HG02885 (cell line): ENCODE measurements around the gene ABHD2.

ENCODE experiments used
- ATAC-seq: cut with Tn5 transposase; IDR thresholded peaks from one replicate; pipeline ENCODE4 v1.9.1; 2021; ENCODE audit warnings: mild to moderate bottlenecking; ENCODE audit not compliant: unreplicated experiment, poor library complexity

ABHD2 gene

GRCh38 chr15:89095556-89095955 lies 7.3 kb downstream of the ABHD2 start:
- ATAC-seq: no peak

GRCh38 chr15:89096664-89097063 lies 8.4 kb downstream of the ABHD2 start:
- no peak for ATAC-seq

- ATAC-seq: no peak
These were observed 9.1 kb downstream of the ABHD2 start for GRCh38 chr15:89097313-89097712.

GRCh38 chr15:89098281-89098680 lies 10.0 kb downstream of the ABHD2 start:
- ATAC-seq: no peak

- ATAC-seq: no peak
These were observed 11.7 kb downstream of the ABHD2 start for GRCh38 chr15:89099968-89100367.

- ATAC-seq: no peak
These were observed 13.3 kb downstream of the ABHD2 start for GRCh38 chr15:89101302-89102193.

- no peak for ATAC-seq
These were observed 15.4 kb downstream of the ABHD2 start for GRCh38 chr15:89103481-89104171.

- no peak for ATAC-seq
These were observed 15.9 kb downstream of the ABHD2 start for GRCh38 chr15:89104172-89104564.

GRCh38 chr15:89105147-89105546 lies 16.9 kb downstream of the ABHD2 start:
- ATAC-seq: no peak

- no peak for ATAC-seq
These were observed 17.9 kb downstream of the ABHD2 start for GRCh38 chr15:89106200-89106599.

- no peak for ATAC-seq
These were observed 19.7 kb downstream of the ABHD2 start for GRCh38 chr15:89107984-89108383.

GRCh38 chr15:89108835-89109234 lies 20.6 kb downstream of the ABHD2 start:
- no peak for ATAC-seq

GRCh38 chr15:89109238-89109637 lies 21.0 kb downstream of the ABHD2 start:
- no peak for ATAC-seq

- ATAC-seq: no peak
These were observed 21.8 kb downstream of the ABHD2 start for GRCh38 chr15:89110060-89110459.

GRCh38 chr15:89111352-89111751 lies 23.1 kb downstream of the ABHD2 start:
- ATAC-seq: no peak

GRCh38 chr15:89111961-89112340 lies 23.7 kb downstream of the ABHD2 start:
- no peak for ATAC-seq

GRCh38 chr15:89112341-89112971 lies 24.2 kb downstream of the ABHD2 start:
- ATAC-seq: no peak

GRCh38 chr15:89113296-89114024 lies 25.2 kb downstream of the ABHD2 start:
- no peak for ATAC-seq

- ATAC-seq: no peak
These were observed 26.7 kb downstream of the ABHD2 start for GRCh38 chr15:89114990-89115389.

GRCh38 chr15:89115547-89115946 lies 27.3 kb downstream of the ABHD2 start:
- ATAC-seq: no peak

- no peak for ATAC-seq
These were observed 28.1 kb downstream of the ABHD2 start for GRCh38 chr15:89116404-89116803.
